ENCODE results near the gene SLC25A39. TPM values are rescaled to one million over a fixed set of nuclear protein-coding genes. Genes with fewer than 3 reads are reported as not detected.
A peak's percentile ranks its signal among the peaks of the same experiment; 100 is the strongest.
"Not testable (repeated sequence)": the region's sequence is repeated elsewhere in the genome, so short reads cannot be mapped to it uniquely, and the experiment has no call there.

SLC25A39 gene
- total and polyA plus RNA-seq, 5 donors = 56.7 to 73.0 (median 68.2) TPM

- H3K4me3 ChIP-seq (ENCODE audit: low read length) = no peak overlapping the region
- no peaks in the 10 kb centered on the region for H3K4me1 ChIP-seq (ENCODE audit: control insufficient read depth, insufficient read depth, low read length)
- DNase-seq (peak in 1 of 3 donors; percentile 41), ATAC-seq (no peak)
- intact Hi-C loops (cut with DNase I) = no loop called here
- no peaks in the 10 kb centered on the region for H3K9me3 ChIP-seq (ENCODE audit: control insufficient read depth, low read length)
- H3K27ac ChIP-seq (ENCODE audit: low read length) = peak overlapping the region; percentile 90
- H3K27me3 ChIP-seq (ENCODE audit: control insufficient read depth, insufficient read depth) = no peaks in the 10 kb centered on the region
- WGBS = 73% methylated on average over 13 of the region's 13 CpGs
These were observed 21.6 kb upstream of the SLC25A39 start for GRCh38 chr17:44346064-44346844.

GRCh38 chr17:44345454-44346026, 20.9 kb upstream of the SLC25A39 start:
- Histone ChIP-seq H3K27ac (ENCODE audit: low read length) (peak overlapping the region; percentile 90), H3K9me3 (ENCODE audit: control insufficient read depth, low read length) (no peaks in the 10 kb centered on the region), H3K27me3 (ENCODE audit: control insufficient read depth, insufficient read depth) (no peaks in the 10 kb centered on the region), H3K4me1 (ENCODE audit: control insufficient read depth, insufficient read depth, low read length) (no peaks in the 10 kb centered on the region), H3K4me3 (ENCODE audit: low read length) (peak overlapping the region; percentile 85)
- ATAC-seq (peak; percentile 17 to 44), DNase-seq (peak in 2 of 3 donors; percentile 57 to 73)
- WGBS = 1% methylated on average over 21 of the region's 21 CpGs
- intact Hi-C loops (cut with DNase I) = no loop called here

- H3K4me1 ChIP-seq (ENCODE audit: control insufficient read depth, insufficient read depth, low read length) = no peaks in the 10 kb centered on the region
- WGBS = under 1% methylated on average over 26 of the region's 26 CpGs
- H3K9me3 ChIP-seq (ENCODE audit: control insufficient read depth, low read length) = no peaks in the 10 kb centered on the region
- no peaks in the 10 kb centered on the region for H3K27me3 ChIP-seq (ENCODE audit: control insufficient read depth, insufficient read depth)
- H3K4me3 ChIP-seq (ENCODE audit: low read length) = peak within 1 kb of the TSS; percentile 85
- intact Hi-C loops (cut with DNase I) = no loop called here
- ATAC-seq (peak; percentile 98), DNase-seq (peak; percentile 92 to 97 (median 94))
- H3K27ac ChIP-seq (ENCODE audit: low read length) = peak within 1 kb of the TSS; percentile 90
These were observed 20.4 kb upstream of the SLC25A39 start, which contains the start of gene GRN for GRCh38 chr17:44344939-44345453. Gene GRN, plus strand, starts transcription at chr17:44345302. Its CDS starts 3,863 bp downstream, at chr17:44349165.

GRCh38 chr17:44343510-44344209, 19.0 kb upstream of the SLC25A39 start:
- Histone ChIP-seq H3K27ac (ENCODE audit: low read length) (no peak overlapping the region), H3K4me1 (ENCODE audit: control insufficient read depth, insufficient read depth, low read length) (no peaks in the 10 kb centered on the region), H3K4me3 (ENCODE audit: low read length) (no peak overlapping the region), H3K9me3 (ENCODE audit: control insufficient read depth, low read length) (no peaks in the 10 kb centered on the region), H3K27me3 (ENCODE audit: control insufficient read depth, insufficient read depth) (no peaks in the 10 kb centered on the region)
- ATAC-seq (no peak), DNase-seq (peak in 1 of 3 donors; percentile 30)
- intact Hi-C loops (cut with DNase I) = no loop called here
- 61% methylated on average over 11 of the region's 11 CpGs for WGBS

GRCh38 chr17:44340553-44340952, 15.9 kb upstream of the SLC25A39 start:
- H3K4me3 ChIP-seq (ENCODE audit: low read length); intact Hi-C loops (cut with DNase I); H3K27me3 ChIP-seq (ENCODE audit: control insufficient read depth, insufficient read depth); ATAC-seq; H3K27ac ChIP-seq (ENCODE audit: low read length); H3K4me1 ChIP-seq (ENCODE audit: control insufficient read depth, insufficient read depth, low read length); DNase-seq; H3K9me3 ChIP-seq (ENCODE audit: control insufficient read depth, low read length): not testable (repeated sequence)
- 57% methylated on average over 5 of the region's 5 CpGs for WGBS

- Histone ChIP-seq H3K27ac (ENCODE audit: low read length) (peak overlapping the region; percentile 1), H3K27me3 (ENCODE audit: control insufficient read depth, insufficient read depth) (no peaks in the 10 kb centered on the region), H3K4me1 (ENCODE audit: control insufficient read depth, insufficient read depth, low read length) (no peaks in the 10 kb centered on the region), H3K4me3 (ENCODE audit: low read length) (no peak overlapping the region), H3K9me3 (ENCODE audit: control insufficient read depth, low read length) (no peaks in the 10 kb centered on the region)
- WGBS = 52% methylated on average over 6 of the region's 6 CpGs
- ATAC-seq (peak; percentile 40 to 79), DNase-seq (peak in 1 of 3 donors; percentile 74)
- intact Hi-C loops (cut with DNase I) = no loop called here
These were observed 14.1 kb upstream of the SLC25A39 start for GRCh38 chr17:44338702-44339101.

GRCh38 chr17:44335968-44336367, 11.3 kb upstream of the SLC25A39 start:
- H3K4me1 ChIP-seq (ENCODE audit: control insufficient read depth, insufficient read depth, low read length) = no peaks in the 10 kb centered on the region
- no peaks in the 10 kb centered on the region for H3K9me3 ChIP-seq (ENCODE audit: control insufficient read depth, low read length)
- DNase-seq (no peak), ATAC-seq (no peak)
- H3K4me3 ChIP-seq (ENCODE audit: low read length) = no peak overlapping the region
- no peak overlapping the region for H3K27ac ChIP-seq (ENCODE audit: low read length)
- intact Hi-C loops (cut with DNase I) = no loop called here
- WGBS = 25% methylated on average over 5 of the region's 5 CpGs
- no peaks in the 10 kb centered on the region for H3K27me3 ChIP-seq (ENCODE audit: control insufficient read depth, insufficient read depth)

GRCh38 chr17:44335564-44335963, 10.9 kb upstream of the SLC25A39 start:
- intact Hi-C loops (cut with DNase I) = no loop called here
- no peaks in the 10 kb centered on the region for H3K27me3 ChIP-seq (ENCODE audit: control insufficient read depth, insufficient read depth)
- no peak overlapping the region for H3K27ac ChIP-seq (ENCODE audit: low read length)

GRCh38 chr17:44334727-44335126, 10.1 kb upstream of the SLC25A39 start:
- ATAC-seq = no peak
- H3K4me1 ChIP-seq (ENCODE audit: control insufficient read depth, insufficient read depth, low read length) = no peaks in the 10 kb centered on the region
- DNase-seq = no peak
- WGBS = 47% methylated on average over 3 of the region's 3 CpGs
- no peaks in the 10 kb centered on the region for H3K27me3 ChIP-seq (ENCODE audit: control insufficient read depth, insufficient read depth)
- no peak overlapping the region for H3K4me3 ChIP-seq (ENCODE audit: low read length)
- no peak overlapping the region for H3K27ac ChIP-seq (ENCODE audit: low read length)
- no peaks in the 10 kb centered on the region for H3K9me3 ChIP-seq (ENCODE audit: control insufficient read depth, low read length)
- intact Hi-C loops (cut with DNase I) = loop anchor here in 1 of 4 donors (5.0 kb wide), 1 partner anchor 122 kb away; no protein-coding TSS in a partner anchor

More at GRCh38 chr17:44335564-44335963, 10.9 kb upstream of the SLC25A39 start:
- ATAC-seq = no peak
- Histone ChIP-seq H3K4me3 (ENCODE audit: low read length) (no peak overlapping the region), H3K9me3 (ENCODE audit: control insufficient read depth, low read length) (no peaks in the 10 kb centered on the region), H3K4me1 (ENCODE audit: control insufficient read depth, insufficient read depth, low read length) (no peaks in the 10 kb centered on the region)
- 65% methylated on average over 3 of the region's 3 CpGs for WGBS
- DNase-seq = no peak

- WGBS = 60% methylated on average over 2 of the region's 2 CpGs
- Histone ChIP-seq H3K9me3 (ENCODE audit: control insufficient read depth, low read length) (no peaks in the 10 kb centered on the region), H3K27me3 (ENCODE audit: control insufficient read depth, insufficient read depth) (no peaks in the 10 kb centered on the region), H3K4me1 (ENCODE audit: control insufficient read depth, insufficient read depth, low read length) (no peaks in the 10 kb centered on the region), H3K27ac (ENCODE audit: low read length) (no peak overlapping the region), H3K4me3 (ENCODE audit: low read length) (no peak overlapping the region)
- intact Hi-C loops (cut with DNase I) = loop anchor here in 1 of 4 donors (5.0 kb wide), 1 partner anchor 122 kb away; no protein-coding TSS in a partner anchor
- DNase-seq (peak in 1 of 3 donors; percentile 48), ATAC-seq (no peak)
These were observed 9.7 kb upstream of the SLC25A39 start for GRCh38 chr17:44334315-44334714.
